ENCODE data around the gene MCC. TPM values are rescaled to one million over a fixed set of nuclear protein-coding genes. Genes with fewer than 3 reads are reported as not detected.

Gene MCC
- total and polyA plus RNA-seq, 2 donors (not counting 1 experiment from before 2014, with no cell fraction given) = 0.09 to 0.32 TPM

DNA sequence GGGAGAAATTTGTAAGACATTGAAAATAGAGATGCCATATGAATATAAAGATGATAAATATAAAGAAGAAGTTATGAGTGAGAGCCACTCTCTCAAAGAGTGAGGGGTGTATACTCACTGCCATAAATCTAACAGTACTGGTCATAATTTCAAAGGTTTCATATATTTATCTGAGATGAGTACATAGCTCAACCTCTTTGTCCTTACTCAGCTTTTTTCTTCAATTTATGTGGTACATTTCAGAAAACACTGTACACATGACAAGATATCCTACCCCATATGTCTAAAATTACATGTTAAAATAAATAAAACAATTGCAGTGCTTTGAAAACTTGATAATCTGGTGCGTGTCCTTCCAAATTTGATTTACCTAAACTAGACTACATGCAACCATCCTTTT, 5.2 kb upstream of the MCC start:
- DNase-seq = no peak
- Histone ChIP-seq H2AFZ (ENCODE audit: insufficient read depth, low read depth, low read length, poor library complexity, severe bottlenecking) (no peak overlapping the region), H3K79me2 (ENCODE audit: control insufficient read depth, insufficient read depth, low read length) (no peaks in the 10 kb centered on the region), H3K4me3 (ENCODE audit: control extremely low read depth in 1 of 5, extremely low read depth in 1 of 5, insufficient read depth in 1 of 5, low read depth in 2 of 5, low read length in 4 of 5) (no peak overlapping the region), H3K9me3 (ENCODE audit: control extremely low read depth in 1 of 3, control insufficient read depth in 2 of 3, insufficient read depth in 1 of 3, low read length in 2 of 3) (peaks cover 7 to 26% (median 24%) of the 10 kb centered on the region in 3 donors), H3K36me3 (replicated peaks in 1 of 2; ENCODE audit: control extremely low read depth in 1 of 2, control insufficient read depth in 1 of 2, extremely low read depth in 1 of 2, insufficient read depth in 2 of 2, low read length in 1 of 2) (no peaks in the 10 kb centered on the region), H4K20me1 (ENCODE audit: control insufficient read depth, insufficient read depth, low read length, poor library complexity, severe bottlenecking) (no peaks in the 10 kb centered on the region), H3K4me1 (ENCODE audit: control insufficient read depth in 2 of 2, insufficient read depth in 2 of 2, low read length in 2 of 2) (peaks cover 4 to 6% of the 10 kb centered on the region in 2 donors), H3K9ac (ENCODE audit: low read length) (no peak overlapping the region), H3K27ac (ENCODE audit: low read length in 2 of 2) (no peak overlapping the region), H3K27me3 (replicated peaks in 1 of 4; ENCODE audit: control extremely low read depth in 1 of 4, control insufficient read depth in 3 of 4, insufficient read depth in 4 of 4, low read length in 3 of 4) (peaks cover 0 to 36% (median 24%) of the 10 kb centered on the region in 4 experiments), H3K4me2 (replicated peaks; ENCODE audit: low read depth, low read length, poor library complexity, severe bottlenecking) (no peak overlapping the region)
- no peak for ATAC-seq (ENCODE audit: low read depth)
- CTCF ChIA-PET = no interaction called here
- Mint-ChIP-seq H3K27me3 (peaks cover 51% of the 10 kb centered on the region), H3K27ac (no peak overlapping the region), H3K4me3 (no peak overlapping the region), H3K9me3 (ENCODE audit: insufficient read depth) (peaks cover 10% of the 10 kb centered on the region), H3K4me1 (peaks cover 4% of the 10 kb centered on the region)
- TF ChIP-seq, protein P1, sequence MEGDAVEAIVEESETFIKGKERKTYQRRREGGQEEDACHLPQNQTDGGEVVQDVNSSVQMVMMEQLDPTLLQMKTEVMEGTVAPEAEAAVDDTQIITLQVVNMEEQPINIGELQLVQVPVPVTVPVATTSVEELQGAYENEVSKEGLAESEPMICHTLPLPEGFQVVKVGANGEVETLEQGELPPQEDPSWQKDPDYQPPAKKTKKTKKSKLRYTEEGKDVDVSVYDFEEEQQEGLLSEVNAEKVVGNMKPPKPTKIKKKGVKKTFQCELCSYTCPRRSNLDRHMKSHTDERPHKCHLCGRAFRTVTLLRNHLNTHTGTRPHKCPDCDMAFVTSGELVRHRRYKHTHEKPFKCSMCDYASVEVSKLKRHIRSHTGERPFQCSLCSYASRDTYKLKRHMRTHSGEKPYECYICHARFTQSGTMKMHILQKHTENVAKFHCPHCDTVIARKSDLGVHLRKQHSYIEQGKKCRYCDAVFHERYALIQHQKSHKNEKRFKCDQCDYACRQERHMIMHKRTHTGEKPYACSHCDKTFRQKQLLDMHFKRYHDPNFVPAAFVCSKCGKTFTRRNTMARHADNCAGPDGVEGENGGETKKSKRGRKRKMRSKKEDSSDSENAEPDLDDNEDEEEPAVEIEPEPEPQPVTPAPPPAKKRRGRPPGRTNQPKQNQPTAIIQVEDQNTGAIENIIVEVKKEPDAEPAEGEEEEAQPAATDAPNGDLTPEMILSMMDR (IDR thresholded peaks at IDR 0.05) = no peak
- no peak for TF ChIP-seq EZH2 (IDR thresholded peaks at IDR 0.05; ENCODE audit: borderline replicate concordance, insufficient read depth, low read depth, low read length, poor library complexity, severe bottlenecking)
- POLR2A ChIA-PET = no interaction called here
- no CpG with 5 or more reads among the region's 1 CpG for WGBS (ENCODE audit: insufficient coverage)
- intact Hi-C loops (cut with micrococcal nuclease) = no loop called here

DNA sequence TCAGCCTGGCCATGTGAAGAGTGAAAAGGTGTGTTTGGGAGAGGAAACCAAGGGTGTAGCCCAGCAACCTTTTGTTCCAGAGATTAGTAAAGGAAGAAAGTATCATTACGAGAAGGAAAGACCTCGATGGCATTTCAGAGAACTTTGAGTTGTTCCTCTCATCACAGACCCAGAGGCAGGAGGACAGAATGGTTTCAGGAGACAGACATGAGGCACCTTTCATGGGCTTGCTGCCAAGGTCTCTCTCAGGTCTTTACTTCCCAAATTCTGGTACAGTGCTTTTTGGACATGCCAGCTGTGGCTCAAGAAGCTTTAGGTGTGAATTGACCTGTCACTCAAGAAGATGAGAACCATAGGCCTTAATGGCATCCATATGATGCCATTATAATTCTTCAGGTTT, 2.8 kb upstream of the MCC start:
- DNase-seq (no peak), ATAC-seq (ENCODE audit: low read depth) (no peak)
- no peak overlapping the region for H3K4me2 ChIP-seq (replicated peaks; ENCODE audit: low read depth, low read length, poor library complexity, severe bottlenecking)
- ChIA-PET POLR2A (no interaction called here), CTCF (no interaction called here)
- WGBS (ENCODE audit: insufficient coverage) = no CpG with 5 or more reads among the region's 2 CpGs
- no peak overlapping the region for H3K27ac ChIP-seq (ENCODE audit: low read length in 2 of 2)
- peaks cover 10% of the 10 kb centered on the region for H3K4me1 Mint-ChIP-seq
- H3K4me3 Mint-ChIP-seq = no peak overlapping the region
- H4K20me1 ChIP-seq (ENCODE audit: control insufficient read depth, insufficient read depth, low read length, poor library complexity, severe bottlenecking) = no peaks in the 10 kb centered on the region
- peaks cover 16 to 20% of the 10 kb centered on the region in 2 donors for H3K4me1 ChIP-seq (ENCODE audit: control insufficient read depth in 2 of 2, insufficient read depth in 2 of 2, low read length in 2 of 2)
- no peak overlapping the region for H2AFZ ChIP-seq (ENCODE audit: insufficient read depth, low read depth, low read length, poor library complexity, severe bottlenecking)
- no peak overlapping the region for H3K9ac ChIP-seq (ENCODE audit: low read length)
- peaks cover 0 to 52% (median 37%) of the 10 kb centered on the region in 4 experiments for H3K27me3 ChIP-seq (replicated peaks in 1 of 4; ENCODE audit: control extremely low read depth in 1 of 4, control insufficient read depth in 3 of 4, insufficient read depth in 4 of 4, low read length in 3 of 4)
- intact Hi-C loops (cut with micrococcal nuclease) = no loop called here
- H3K79me2 ChIP-seq (ENCODE audit: control insufficient read depth, insufficient read depth, low read length) = no peaks in the 10 kb centered on the region
- peaks cover 10% of the 10 kb centered on the region for H3K9me3 Mint-ChIP-seq (ENCODE audit: insufficient read depth)
- no peak overlapping the region for H3K27ac Mint-ChIP-seq
- no peaks in the 10 kb centered on the region for H3K36me3 ChIP-seq (replicated peaks in 1 of 2; ENCODE audit: control extremely low read depth in 1 of 2, control insufficient read depth in 1 of 2, extremely low read depth in 1 of 2, insufficient read depth in 2 of 2, low read length in 1 of 2)
- H3K27me3 Mint-ChIP-seq = peaks cover 58% of the 10 kb centered on the region
- H3K9me3 ChIP-seq (ENCODE audit: control extremely low read depth in 1 of 3, control insufficient read depth in 2 of 3, insufficient read depth in 1 of 3, low read length in 2 of 3) = peaks cover 7 to 37% (median 24%) of the 10 kb centered on the region in 3 donors
- no peak overlapping the region for H3K4me3 ChIP-seq (ENCODE audit: control extremely low read depth in 1 of 5, extremely low read depth in 1 of 5, insufficient read depth in 1 of 5, low read depth in 2 of 5, low read length in 4 of 5)
- TF ChIP-seq, protein P1 (IDR thresholded peaks at IDR 0.05) = no peak
- TF ChIP-seq EZH2 (IDR thresholded peaks at IDR 0.05; ENCODE audit: borderline replicate concordance, insufficient read depth, low read depth, low read length, poor library complexity, severe bottlenecking) = no peak

Measured in B cell (primary cell).